ENCODE measurements around the gene CDC73.

Gene CDC73

GRCh38 chr1:193121616-193122593, at the start of gene CDC73:
Gene CDC73, plus strand, starts transcription at chr1:193122031. Its CDS starts 170 bp downstream, at chr1:193122201.
- H4K20me1 ChIP-seq (ENCODE audit: low read depth, low read length) = peaks cover 10% of the 10 kb centered on the region; the same call in 1 of the 2 replicates
- H3F3A ChIP-seq (ENCODE audit: insufficient read depth) = peaks cover 26% of the 10 kb centered on the region
- peak; percentile 58 for TF ChIP-seq CTCF (IDR thresholded peaks at IDR 0.05; ENCODE audit: insufficient read depth, low read length, poor library complexity, severe bottlenecking)
- TF ChIP-seq EZH2phosphoT487 (conservative IDR thresholded peaks at IDR 0.05; ENCODE audit: low read length) = no peak
- peak within 1 kb of the TSS; percentile 93 for H3K27ac ChIP-seq (ENCODE audit: low read depth, low read length)
- H3K9me2 ChIP-seq (replicated peaks; ENCODE audit: insufficient read depth, low read length) = no peaks in the 10 kb centered on the region
- peak within 1 kb of the TSS; percentile 84 for H3K9ac ChIP-seq (ENCODE audit: low read length)
- peak within 1 kb of the TSS; percentile 85 for H2AFZ ChIP-seq (ENCODE audit: low read depth, low read length, severe bottlenecking)
- peaks cover 8% of the 10 kb centered on the region; the same call in 1 of the 2 replicates for H3K36me3 ChIP-seq (ENCODE audit: low read length)
- H3K79me2 ChIP-seq (ENCODE audit: insufficient read depth, low read length) = peaks cover 45% of the 10 kb centered on the region
- H3K9me3 ChIP-seq (ENCODE audit: insufficient read depth, low read length) = no peaks in the 10 kb centered on the region
- peak within 1 kb of the TSS; percentile 97 for H3K4me3 ChIP-seq (ENCODE audit: insufficient read depth, low read length, poor library complexity, severe bottlenecking)
- peak within 1 kb of the TSS; percentile 88 for H3K4me2 ChIP-seq (ENCODE audit: low read depth, low read length, poor library complexity, severe bottlenecking)
- H3K27me3 ChIP-seq (ENCODE audit: low read length) = no peaks in the 10 kb centered on the region

GRCh38 chr1:193077991-193078390, 43.8 kb upstream of the CDC73 start:
- H2AFZ ChIP-seq (ENCODE audit: low read depth, low read length, severe bottlenecking) = no peak overlapping the region
- peaks cover 56% of the 10 kb centered on the region for H3K36me3 ChIP-seq (ENCODE audit: low read length)
- H3K9me2 ChIP-seq (replicated peaks; ENCODE audit: insufficient read depth, low read length) = no peaks in the 10 kb centered on the region
- H3K4me3 ChIP-seq (ENCODE audit: insufficient read depth, low read length, poor library complexity, severe bottlenecking) = no peak overlapping the region
- H3K9me3 ChIP-seq (ENCODE audit: insufficient read depth, low read length) = no peaks in the 10 kb centered on the region
- H3F3A ChIP-seq (ENCODE audit: insufficient read depth) = 0 out of 2 replicates have a peak, but pooled peaks cover 3% of the 10 kb centered on the region
- no peaks in the 10 kb centered on the region for H4K20me1 ChIP-seq (ENCODE audit: low read depth, low read length)
- no peak for TF ChIP-seq EZH2phosphoT487 (conservative IDR thresholded peaks at IDR 0.05; ENCODE audit: low read length)
- TF ChIP-seq CTCF (IDR thresholded peaks at IDR 0.05; ENCODE audit: insufficient read depth, low read length, poor library complexity, severe bottlenecking) = no peak
- no peaks in the 10 kb centered on the region for H3K27me3 ChIP-seq (ENCODE audit: low read length)
- no peak overlapping the region for H3K4me2 ChIP-seq (ENCODE audit: low read depth, low read length, poor library complexity, severe bottlenecking)
- peaks cover 17% of the 10 kb centered on the region for H3K79me2 ChIP-seq (ENCODE audit: insufficient read depth, low read length)
- no peak overlapping the region for H3K27ac ChIP-seq (ENCODE audit: low read depth, low read length)
- no peak overlapping the region for H3K9ac ChIP-seq (ENCODE audit: low read length)

GRCh38 chr1:193079187-193079586, 42.6 kb upstream of the CDC73 start:
- Histone ChIP-seq H3K9me3 (ENCODE audit: insufficient read depth, low read length) (no peaks in the 10 kb centered on the region), H4K20me1 (ENCODE audit: low read depth, low read length) (no peaks in the 10 kb centered on the region), H2AFZ (ENCODE audit: low read depth, low read length, severe bottlenecking) (no peak overlapping the region), H3K9ac (ENCODE audit: low read length) (no peak overlapping the region), H3K27ac (ENCODE audit: low read depth, low read length) (no peak overlapping the region), H3K9me2 (replicated peaks; ENCODE audit: insufficient read depth, low read length) (no peaks in the 10 kb centered on the region), H3K4me3 (ENCODE audit: insufficient read depth, low read length, poor library complexity, severe bottlenecking) (no peak overlapping the region), H3K79me2 (ENCODE audit: insufficient read depth, low read length) (peaks cover 12% of the 10 kb centered on the region; the same call in 1 of the 2 replicates), H3F3A (ENCODE audit: insufficient read depth) (no peaks in the 10 kb centered on the region), H3K36me3 (ENCODE audit: low read length) (peaks cover 67% of the 10 kb centered on the region), H3K4me2 (ENCODE audit: low read depth, low read length, poor library complexity, severe bottlenecking) (no peak overlapping the region), H3K27me3 (ENCODE audit: low read length) (no peaks in the 10 kb centered on the region)
- TF ChIP-seq CTCF (IDR thresholded peaks at IDR 0.05; ENCODE audit: insufficient read depth, low read length, poor library complexity, severe bottlenecking) = no peak
- no peak for TF ChIP-seq EZH2phosphoT487 (conservative IDR thresholded peaks at IDR 0.05; ENCODE audit: low read length)

All from SU-DHL-6 (cell line).